Measurements from ENCODE around the gene OR7G1. TPM values are rescaled to one million over a fixed set of nuclear protein-coding genes. Genes with fewer than 3 reads are reported as not detected.
"Not testable (repeated sequence)": the region's sequence is repeated elsewhere in the genome, so short reads cannot be mapped to it uniquely, and the experiment has no call there.

OR7G1 gene
- total RNA-seq, 5 donors from 2014 or later (not counting 1 experiment from before 2014, with no cell fraction given), result not detected

DNA sequence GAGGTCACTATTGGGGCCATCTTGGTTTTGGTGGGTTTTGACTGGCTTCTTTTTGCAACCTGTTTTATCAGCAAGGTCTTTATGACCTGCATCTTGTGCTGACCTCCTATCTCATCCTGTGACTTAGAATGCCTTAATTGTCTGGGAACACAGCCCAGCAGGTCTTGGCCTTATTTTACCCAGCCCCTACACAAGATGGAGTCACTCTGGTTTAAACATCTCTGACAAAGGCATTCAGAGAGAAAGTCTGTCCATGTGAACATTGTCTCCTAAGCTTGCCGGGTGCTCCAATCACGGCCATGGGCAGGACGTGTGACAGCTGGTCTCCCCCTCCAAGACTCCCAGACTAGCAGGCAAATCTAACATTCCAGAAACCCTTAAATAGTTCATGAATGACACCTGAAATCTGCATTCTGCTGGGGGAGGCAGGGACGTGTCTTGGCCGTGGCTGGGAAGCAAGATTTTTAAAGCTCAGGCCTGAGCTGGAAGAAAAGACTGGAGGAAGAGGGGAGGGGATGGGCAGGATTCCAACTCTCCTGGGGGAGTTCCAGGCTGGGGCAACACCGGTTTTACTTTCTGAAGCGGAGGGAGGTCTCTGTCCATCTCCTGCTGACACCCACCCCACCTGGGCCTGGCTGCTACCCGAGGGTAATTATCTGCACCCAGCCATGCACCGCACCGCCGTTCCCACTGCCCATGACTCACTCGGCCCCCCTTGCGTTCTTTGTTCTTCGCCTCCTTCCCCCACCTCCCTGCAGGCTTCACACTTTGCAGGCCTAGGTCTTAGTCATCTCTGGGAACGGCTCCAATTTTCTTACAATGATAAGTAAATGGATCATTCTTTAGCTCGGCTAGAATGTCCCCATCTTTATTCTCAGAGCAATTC lies 40.3 kb downstream of the OR7G1 start:
- ChIA-PET POLR2A (no interaction called here), CTCF (interaction anchor here in 1 of 2 donors (0.6 kb wide), 1 partner anchor 508 kb away, joined by 6 read pairs; no protein-coding TSS in a partner anchor)
- Mint-ChIP-seq H3K36me3 (no peaks in the 10 kb centered on the region), H3K4me3 (no peak overlapping the region), H3K27me3 (no peaks in the 10 kb centered on the region), H3K27ac (no peak overlapping the region), H3K9me3 (no peaks in the 10 kb centered on the region), H3K4me1 (peaks cover 0 to 6% (median 0%) of the 10 kb centered on the region in 3 donors)
- DNase-seq (no peak), ATAC-seq (replicated peaks in 1 of 4) (no peak)
- H3K4me1 ChIP-seq (ENCODE audit: control insufficient read depth in 1 of 2, extremely low read depth in 1 of 2, insufficient read depth in 2 of 2, low read length in 2 of 2), result peaks cover 0 to 6% of the 10 kb centered on the region in 2 experiments
- no peak overlapping the region for H3K4me3 ChIP-seq (ENCODE audit: control insufficient read depth in 1 of 2, extremely low read depth in 1 of 2, low read length in 1 of 2)
- H3K9me3 ChIP-seq, result no peaks in the 10 kb centered on the region
- H3K27ac ChIP-seq (ENCODE audit: low read length), result no peak overlapping the region
- WGBS (ENCODE audit: insufficient coverage), result 69% methylated on average over 10 of the region's 16 CpGs
- peaks cover 0 to 3% of the 10 kb centered on the region in 2 experiments for H3K27me3 ChIP-seq (replicated peaks in 1 of 2; ENCODE audit: control insufficient read depth in 2 of 2, extremely low read depth in 1 of 2, insufficient read depth in 2 of 2, low read length in 1 of 2)
- H3K36me3 ChIP-seq (ENCODE audit: control insufficient read depth in 2 of 2, extremely low read depth in 1 of 2, insufficient read depth in 1 of 2, low read length in 1 of 2), result no peaks in the 10 kb centered on the region

DNA sequence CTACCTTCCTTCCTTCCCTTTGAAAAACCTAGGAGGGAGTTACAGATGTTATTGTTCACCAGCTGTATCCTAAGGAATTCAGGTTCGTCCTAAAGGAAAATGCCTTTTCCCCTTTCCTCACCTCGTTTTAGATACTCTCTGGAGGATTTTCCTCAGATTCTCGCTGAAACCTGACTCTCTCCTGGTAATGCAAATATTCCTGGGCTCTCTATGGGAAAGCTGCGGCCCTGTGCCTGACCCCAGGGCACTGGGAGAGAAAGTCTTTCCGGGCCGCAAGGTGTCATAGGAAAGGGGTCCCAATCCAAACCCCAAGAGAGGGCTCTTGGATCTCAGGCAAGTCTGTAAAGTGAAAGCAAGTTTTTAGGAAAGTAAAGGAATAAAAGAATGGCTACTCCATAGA lies 41.8 kb downstream of the OR7G1 start:
- ATAC-seq (replicated peaks in 1 of 4) (no peak), DNase-seq (no peak)
- WGBS (ENCODE audit: insufficient coverage), result 20% methylated on average over 2 of the region's 6 CpGs
- no peak overlapping the region for H3K4me3 Mint-ChIP-seq
- H3K4me1 Mint-ChIP-seq, result no peaks in the 10 kb centered on the region
- ChIA-PET CTCF (no interaction called here), POLR2A (no interaction called here)
- no peaks in the 10 kb centered on the region for H3K4me1 ChIP-seq (ENCODE audit: control insufficient read depth in 1 of 2, extremely low read depth in 1 of 2, insufficient read depth in 2 of 2, low read length in 2 of 2)
- H3K9me3 ChIP-seq, result no peaks in the 10 kb centered on the region
- H3K4me3 ChIP-seq (ENCODE audit: control insufficient read depth in 1 of 2, extremely low read depth in 1 of 2, low read length in 1 of 2), result no peak overlapping the region
- H3K9me3 Mint-ChIP-seq, result no peaks in the 10 kb centered on the region
- no peaks in the 10 kb centered on the region for H3K36me3 Mint-ChIP-seq
- no peak overlapping the region for H3K27ac Mint-ChIP-seq
- H3K36me3 ChIP-seq (ENCODE audit: control insufficient read depth in 2 of 2, extremely low read depth in 1 of 2, insufficient read depth in 1 of 2, low read length in 1 of 2), result no peaks in the 10 kb centered on the region
- H3K27ac ChIP-seq (ENCODE audit: low read length), result no peak overlapping the region
- H3K27me3 ChIP-seq (replicated peaks in 1 of 2; ENCODE audit: control insufficient read depth in 2 of 2, extremely low read depth in 1 of 2, insufficient read depth in 2 of 2, low read length in 1 of 2), result no peaks in the 10 kb centered on the region
- no peaks in the 10 kb centered on the region for H3K27me3 Mint-ChIP-seq

DNA sequence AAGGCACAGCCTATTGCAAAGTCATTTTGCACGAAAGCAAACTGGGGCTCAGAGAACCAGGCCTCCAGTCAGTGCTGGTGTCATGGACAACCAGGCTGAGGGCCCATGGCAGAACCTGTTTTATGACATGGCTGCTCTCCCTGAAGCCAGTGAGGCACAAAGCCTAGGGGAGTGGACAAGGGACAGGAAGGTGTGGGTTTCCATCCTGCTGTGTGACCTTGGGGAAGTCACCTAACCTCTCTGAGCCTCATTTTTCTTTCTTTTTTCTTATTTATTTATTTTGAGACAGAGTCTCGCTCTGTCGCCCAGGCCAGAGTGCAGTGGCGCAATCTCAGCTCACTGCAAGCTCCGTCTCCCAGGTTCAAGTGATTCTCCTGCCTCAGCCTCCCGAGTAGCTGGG lies 43.8 kb downstream of the OR7G1 start:
- H3K27me3 ChIP-seq (replicated peaks in 1 of 2; ENCODE audit: control insufficient read depth in 2 of 2, extremely low read depth in 1 of 2, insufficient read depth in 2 of 2, low read length in 1 of 2); ATAC-seq (replicated peaks in 1 of 4); H3K27ac ChIP-seq (ENCODE audit: low read length); H3K9me3 Mint-ChIP-seq; H3K4me3 ChIP-seq (ENCODE audit: control insufficient read depth in 1 of 2, extremely low read depth in 1 of 2, low read length in 1 of 2); POLR2A ChIA-PET; H3K4me3 Mint-ChIP-seq; H3K4me1 Mint-ChIP-seq; H3K36me3 Mint-ChIP-seq; H3K4me1 ChIP-seq (ENCODE audit: control insufficient read depth in 1 of 2, extremely low read depth in 1 of 2, insufficient read depth in 2 of 2, low read length in 2 of 2); H3K27ac Mint-ChIP-seq; DNase-seq; H3K9me3 ChIP-seq; H3K36me3 ChIP-seq (ENCODE audit: control insufficient read depth in 2 of 2, extremely low read depth in 1 of 2, insufficient read depth in 1 of 2, low read length in 1 of 2); H3K27me3 Mint-ChIP-seq; CTCF ChIA-PET: not testable (repeated sequence)
- 94% methylated on average over 4 of the region's 6 CpGs for WGBS (ENCODE audit: insufficient coverage)

DNA sequence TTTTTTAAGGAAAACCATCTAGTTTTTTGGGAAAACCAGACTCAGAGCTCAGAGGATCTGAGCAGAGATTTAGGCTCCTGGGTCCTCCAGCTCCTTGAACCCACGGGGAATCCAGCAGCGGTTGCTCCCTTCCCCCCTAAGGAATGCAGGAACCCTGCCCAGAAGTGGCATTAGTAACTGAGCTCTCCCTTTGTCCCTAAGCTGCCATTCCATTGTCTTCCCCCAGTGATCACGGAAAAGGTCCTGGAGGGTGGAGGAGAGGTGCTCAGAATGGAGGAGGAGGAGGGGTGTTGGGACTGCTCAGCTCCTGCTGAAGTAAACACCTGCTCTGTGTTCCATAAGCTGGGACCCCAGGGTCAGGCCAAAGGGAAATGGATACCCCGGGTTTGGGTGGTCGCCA lies 45.5 kb downstream of the OR7G1 start:
- no peaks in the 10 kb centered on the region for H3K4me1 ChIP-seq (ENCODE audit: control insufficient read depth in 1 of 2, extremely low read depth in 1 of 2, insufficient read depth in 2 of 2, low read length in 2 of 2)

DNA sequence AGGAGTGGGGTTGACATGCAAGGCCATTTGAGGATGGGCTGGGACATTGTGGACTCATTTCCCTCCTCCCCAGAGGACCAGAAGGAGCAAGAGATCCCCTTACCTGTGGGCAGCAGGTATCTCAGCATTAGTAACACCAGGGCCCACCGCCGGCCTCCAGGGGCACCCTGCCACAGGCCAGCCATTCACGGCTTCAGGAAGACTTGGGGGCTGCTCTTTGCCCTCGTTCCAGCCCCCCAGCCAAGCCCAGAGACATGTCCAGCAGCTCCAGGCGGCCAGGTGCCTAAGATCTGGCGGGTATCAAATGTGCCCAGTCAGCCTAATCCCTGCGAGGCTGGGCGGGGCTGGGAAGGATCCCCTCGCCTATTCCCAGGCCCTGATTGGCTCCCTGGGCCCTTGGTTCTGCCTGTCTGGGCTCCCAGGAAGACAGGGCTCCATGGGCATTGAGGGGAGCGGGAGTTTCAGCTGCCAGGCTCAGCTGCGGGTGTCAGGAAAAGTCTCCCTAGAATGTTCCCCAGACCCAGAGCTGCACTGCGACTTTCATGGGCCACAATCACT lies 50.0 kb downstream of the OR7G1 start:
- Histone ChIP-seq H3K27me3 (replicated peaks in 1 of 2; ENCODE audit: control insufficient read depth in 2 of 2, extremely low read depth in 1 of 2, insufficient read depth in 2 of 2, low read length in 1 of 2) (peaks cover 0 to 3% of the 10 kb centered on the region in 2 experiments), H3K4me1 (ENCODE audit: control insufficient read depth in 1 of 2, extremely low read depth in 1 of 2, insufficient read depth in 2 of 2, low read length in 2 of 2) (no peaks in the 10 kb centered on the region), H3K9me3 (no peaks in the 10 kb centered on the region), H3K36me3 (ENCODE audit: control insufficient read depth in 2 of 2, extremely low read depth in 1 of 2, insufficient read depth in 1 of 2, low read length in 1 of 2) (no peaks in the 10 kb centered on the region), H3K27ac (ENCODE audit: low read length) (no peak overlapping the region), H3K4me3 (ENCODE audit: control insufficient read depth in 1 of 2, extremely low read depth in 1 of 2, low read length in 1 of 2) (no peak overlapping the region)
- no peaks in the 10 kb centered on the region for H3K4me1 Mint-ChIP-seq
- H3K36me3 Mint-ChIP-seq, result no peaks in the 10 kb centered on the region
- no peak overlapping the region for H3K4me3 Mint-ChIP-seq
- WGBS (ENCODE audit: insufficient coverage), result 56% methylated on average over 10 of the region's 12 CpGs
- no peaks in the 10 kb centered on the region for H3K9me3 Mint-ChIP-seq
- ChIA-PET CTCF (interaction anchor here in 1 of 2 donors (0.6 kb wide), 1 partner anchor 284 kb away, joined by 3 read pairs; no protein-coding TSS in a partner anchor), POLR2A (no interaction called here)
- no peaks in the 10 kb centered on the region for H3K27me3 Mint-ChIP-seq
- H3K27ac Mint-ChIP-seq, result no peak overlapping the region
- ATAC-seq (replicated peaks in 1 of 4), result no peak
- no peak for DNase-seq

More for the DNA sequence above, 45.5 kb downstream of the OR7G1 start:
- Histone ChIP-seq H3K36me3 (ENCODE audit: control insufficient read depth in 2 of 2, extremely low read depth in 1 of 2, insufficient read depth in 1 of 2, low read length in 1 of 2) (no peaks in the 10 kb centered on the region), H3K27me3 (replicated peaks in 1 of 2; ENCODE audit: control insufficient read depth in 2 of 2, extremely low read depth in 1 of 2, insufficient read depth in 2 of 2, low read length in 1 of 2) (peaks cover 0 to 3% of the 10 kb centered on the region in 2 experiments), H3K27ac (ENCODE audit: low read length) (no peak overlapping the region), H3K4me3 (ENCODE audit: control insufficient read depth in 1 of 2, extremely low read depth in 1 of 2, low read length in 1 of 2) (no peak overlapping the region), H3K9me3 (no peaks in the 10 kb centered on the region)
- ChIA-PET CTCF (no interaction called here), POLR2A (no interaction called here)
- no peaks in the 10 kb centered on the region for H3K4me1 Mint-ChIP-seq
- H3K9me3 Mint-ChIP-seq, result no peaks in the 10 kb centered on the region
- DNase-seq (no peak), ATAC-seq (replicated peaks in 1 of 4) (no peak)
- H3K27me3 Mint-ChIP-seq, result no peaks in the 10 kb centered on the region
- H3K27ac Mint-ChIP-seq, result no peak overlapping the region
- no peaks in the 10 kb centered on the region for H3K36me3 Mint-ChIP-seq
- WGBS (ENCODE audit: insufficient coverage), result 100% methylated on average over 1 of the region's 5 CpGs
- H3K4me3 Mint-ChIP-seq, result no peak overlapping the region
